NCI-H2081 treated with DMSO at 0.1 percent for 48 hours (cell line): ENCODE results near the gene HACE1.

Source experiments
- DNase-seq: peaks from one replicate; lab custom pipeline; 2025; lab: John Stamatoyannopoulos, UW

HACE1 gene

DNA sequence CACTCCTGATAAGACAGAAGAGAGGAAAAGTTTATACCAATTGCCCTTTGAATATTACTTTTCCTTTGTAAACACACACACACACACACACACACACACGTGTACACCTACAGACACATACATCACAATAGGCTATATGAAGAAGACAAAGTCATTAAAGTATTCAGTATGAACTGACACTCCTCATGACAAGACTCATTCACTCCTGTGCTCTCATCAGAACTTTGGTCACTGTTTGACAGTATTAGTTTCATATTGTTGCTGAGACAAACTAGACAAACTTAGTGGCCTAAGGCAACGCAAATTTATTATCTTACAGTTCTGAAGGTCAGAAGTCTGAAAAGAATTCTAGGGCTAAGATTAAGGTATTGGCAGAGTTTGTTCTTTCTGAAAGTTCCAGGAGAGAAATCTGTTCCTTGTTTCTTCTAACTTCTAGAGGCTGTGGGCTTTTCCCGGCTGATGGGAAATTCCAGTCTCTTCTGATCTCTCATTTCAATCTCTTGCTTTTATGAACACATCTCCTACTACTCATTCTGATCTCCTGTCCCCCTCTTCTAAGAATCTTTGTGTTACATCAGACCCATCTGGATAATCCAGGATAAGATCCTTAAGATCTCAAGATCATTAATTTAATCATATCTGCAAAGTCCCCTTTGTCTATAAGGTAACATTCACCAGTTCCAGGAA, 171.3 kb downstream of the HACE1 start:
- DNase-seq: no peak

DNA sequence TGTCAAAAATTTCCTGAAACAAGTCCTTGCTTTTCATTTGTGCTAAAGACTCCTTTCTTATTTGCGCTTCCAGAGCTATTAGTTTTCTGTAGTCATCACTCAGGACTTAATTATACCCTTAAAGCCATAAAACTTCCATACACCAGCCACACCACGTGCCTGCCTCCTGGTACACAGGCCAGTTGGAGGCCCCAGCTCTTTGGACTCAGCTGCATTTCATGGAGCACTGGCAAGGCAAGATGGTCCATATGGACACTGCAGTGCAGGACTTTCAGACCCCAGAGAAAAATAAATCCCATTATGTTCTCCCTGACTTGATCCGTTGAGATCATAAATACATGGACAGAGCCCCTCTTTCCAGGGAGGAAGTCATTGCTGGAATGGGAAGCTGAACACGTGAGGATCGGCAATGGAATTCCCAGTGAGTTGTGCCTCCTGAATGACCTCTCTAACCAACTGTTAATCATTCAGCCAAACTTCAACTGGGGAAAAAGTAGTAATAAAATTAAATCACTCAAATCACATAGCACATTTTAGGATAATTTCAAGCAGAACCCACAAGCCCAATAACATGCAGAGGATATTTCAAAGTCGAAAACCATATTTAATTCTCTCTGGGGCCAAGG, 173.1 kb downstream of the HACE1 start:
- peak; percentile 10 for DNase-seq

DNA sequence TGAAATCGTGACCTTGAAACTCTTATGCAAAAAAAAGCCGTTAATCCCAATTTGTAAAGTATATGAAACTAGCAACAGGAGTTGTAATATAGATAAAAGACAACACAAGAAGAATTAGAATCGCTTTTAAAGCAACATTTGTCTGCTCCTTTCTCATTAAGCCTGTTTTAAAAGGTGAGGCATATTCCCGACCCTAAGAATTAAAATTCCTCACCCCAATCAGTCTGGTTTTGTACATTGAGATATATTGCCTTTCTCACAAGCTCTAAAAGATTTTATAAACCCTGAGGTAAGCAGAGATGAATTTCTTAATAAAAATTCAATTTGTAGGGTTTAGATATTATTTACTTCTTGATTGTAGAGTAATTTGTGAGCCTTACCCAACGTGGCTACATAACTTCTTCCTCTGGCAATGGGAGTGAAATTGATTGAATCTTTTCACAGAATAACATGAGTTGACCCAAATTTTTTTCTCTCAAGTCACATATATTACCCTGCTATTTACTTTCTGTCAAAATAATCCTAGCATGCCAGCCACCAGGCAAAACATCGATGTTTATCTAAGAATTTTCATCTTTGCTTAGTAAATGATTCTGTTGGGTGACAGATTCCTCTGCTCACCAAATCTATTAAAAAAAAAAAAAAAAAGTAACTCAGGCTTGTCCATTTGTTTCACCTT, 173.7 kb downstream of the HACE1 start:
- DNase-seq: no peak

DNA sequence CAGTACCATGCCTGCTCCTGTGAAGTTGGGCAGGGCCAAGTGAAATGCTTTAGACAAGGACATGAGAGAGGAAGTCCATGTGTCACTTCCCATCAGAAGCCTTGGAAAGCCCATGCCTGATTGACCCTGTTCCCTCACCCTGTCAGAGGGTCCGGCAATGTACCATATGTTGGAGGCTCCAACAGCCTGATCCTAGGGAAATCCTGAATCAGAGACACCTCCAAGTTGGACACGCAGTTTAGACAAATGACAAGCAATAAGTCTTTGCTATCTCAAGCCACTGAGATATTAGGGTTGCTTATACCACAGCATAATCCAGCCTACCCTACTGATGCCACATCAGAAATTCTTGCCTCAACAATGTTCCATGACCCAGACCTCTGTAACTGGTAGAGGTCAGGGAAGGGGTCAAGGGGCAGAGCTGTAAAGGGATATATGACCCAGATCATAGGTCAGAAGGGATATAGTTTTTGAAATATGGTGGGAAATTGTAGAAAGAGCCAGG, 174.8 kb downstream of the HACE1 start:
- no peak for DNase-seq

DNA sequence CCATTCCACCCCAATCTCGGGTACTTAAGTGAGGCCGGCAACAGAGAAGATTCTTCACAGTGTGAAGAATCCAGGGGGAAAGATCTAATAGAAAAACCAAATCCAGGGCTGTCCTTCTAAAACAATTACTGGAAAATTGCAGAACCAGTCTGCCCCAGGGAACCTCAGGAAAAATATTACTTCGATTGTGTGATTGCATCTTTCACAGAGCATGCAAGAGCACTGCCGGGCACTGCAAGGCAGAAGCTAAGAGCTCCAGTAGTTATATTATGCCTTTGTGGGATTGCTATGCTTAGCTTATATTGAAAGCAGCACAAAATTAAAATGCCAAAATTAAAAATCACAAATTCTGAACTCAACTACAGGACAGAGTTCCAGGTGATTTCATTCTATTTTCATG, 175.9 kb downstream of the HACE1 start:
- no peak for DNase-seq

DNA sequence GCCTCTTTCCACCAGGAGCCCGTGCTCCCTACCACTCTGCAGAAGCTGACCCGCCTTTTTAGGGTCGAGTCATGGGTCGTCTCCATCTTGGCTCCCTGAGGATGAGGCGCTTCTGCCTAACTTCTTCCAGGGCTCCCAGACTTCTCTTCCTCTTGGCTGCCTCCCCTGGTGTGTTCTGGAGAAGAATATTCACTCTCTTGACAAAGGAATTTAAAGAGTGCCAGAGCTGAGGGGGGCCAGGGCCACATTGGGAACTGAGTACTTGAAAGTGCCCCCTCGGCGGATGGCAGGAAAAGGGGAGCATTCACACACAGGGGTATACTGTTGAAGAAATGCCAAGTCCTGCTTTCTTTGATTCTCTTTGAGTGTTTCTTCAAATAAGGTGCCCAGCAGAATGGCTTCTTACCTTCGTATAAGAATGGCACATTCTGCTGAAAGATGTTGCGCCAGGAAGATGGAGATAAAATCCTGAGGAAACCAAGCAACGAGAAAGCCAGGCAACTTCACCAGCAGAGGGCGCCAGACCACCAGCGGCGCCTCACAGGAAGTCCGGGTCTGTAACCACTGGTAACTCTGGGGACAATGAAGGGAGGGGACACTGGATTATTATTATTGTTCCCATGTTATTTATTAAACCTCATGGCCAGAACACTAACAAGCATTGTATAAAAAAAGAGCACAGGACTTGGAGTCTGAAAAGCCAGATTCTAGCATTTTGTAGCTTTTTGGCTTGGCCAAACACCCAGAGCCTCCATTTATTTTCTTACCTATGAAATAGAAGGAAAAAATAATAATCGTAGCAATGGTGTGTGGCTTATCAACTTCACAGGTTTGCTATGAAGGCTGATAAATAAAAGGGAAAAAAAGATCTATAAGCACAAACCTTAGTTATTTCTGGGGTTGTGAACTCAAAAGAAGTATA, 176.7 kb downstream of the HACE1 start:
- DNase-seq: no peak

DNA sequence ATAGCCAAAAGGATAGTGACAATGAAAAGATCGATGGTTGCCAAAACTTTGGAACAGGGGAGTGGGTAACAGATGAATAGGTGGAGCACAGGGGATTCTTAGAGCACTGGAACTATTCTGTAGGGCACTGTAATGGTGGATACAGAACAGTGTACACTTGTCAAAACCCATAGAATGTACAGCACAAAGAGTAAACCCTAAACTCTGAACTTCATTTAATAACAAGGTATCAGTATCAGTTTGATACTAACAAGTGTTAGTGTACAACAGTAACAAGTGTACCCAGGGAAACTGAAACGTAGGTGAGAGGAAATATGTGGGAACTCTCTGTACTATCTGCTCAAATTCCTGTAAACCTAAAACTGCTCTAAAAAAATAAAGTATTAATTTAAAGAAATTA, 179.2 kb downstream of the HACE1 start:
- no peak for DNase-seq

DNA sequence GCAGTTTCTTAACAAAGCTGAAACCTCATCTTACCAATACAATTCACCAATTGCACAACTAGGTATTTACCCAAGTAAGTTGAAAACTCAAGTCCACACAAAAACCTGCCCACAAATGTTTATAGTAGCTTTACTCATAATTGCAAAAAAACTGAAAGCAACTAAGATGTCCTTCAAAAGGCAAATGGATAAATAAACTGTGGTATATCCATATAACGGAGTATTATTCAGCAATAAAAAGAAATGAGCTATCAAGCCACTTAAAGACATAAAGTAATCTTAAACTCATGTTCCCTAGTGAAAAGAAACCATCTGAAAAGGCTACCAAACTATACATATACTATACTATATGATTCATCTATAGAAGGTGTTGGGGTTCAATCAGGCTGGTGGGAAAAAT, 179.7 kb downstream of the HACE1 start:
- no peak for DNase-seq
